KBM-7 (cell line): ENCODE data around the gene SUSD1.
"Not testable (repeated sequence)": the region's sequence is repeated elsewhere in the genome, so short reads cannot be mapped to it uniquely, and the experiment has no call there.

Experiments
- DNase-seq: peaks from one replicate; pipeline ENCODE4 v3.0.0-alpha.2; 2015
- in situ Hi-C: fragments of 300-500 bp; cut with MboI; formaldehyde crosslinking; loops from 2 replicates; pipeline ENCODE4 v1.14.3; 2020; ENCODE audit warnings: low sequenced_read_pairs, low pct_unique_long_range_greater_than_20kb, mixed read lengths

Gene SUSD1

GRCh38 chr9:112080831-112081542 is 94.1 kb downstream of the SUSD1 start:
- no peak for DNase-seq
- in situ Hi-C loops, result loop anchor here (25.0 kb wide), 3 partner anchors 281 to 631 kb away; partner anchors contain the start of gene INIP

DNA sequence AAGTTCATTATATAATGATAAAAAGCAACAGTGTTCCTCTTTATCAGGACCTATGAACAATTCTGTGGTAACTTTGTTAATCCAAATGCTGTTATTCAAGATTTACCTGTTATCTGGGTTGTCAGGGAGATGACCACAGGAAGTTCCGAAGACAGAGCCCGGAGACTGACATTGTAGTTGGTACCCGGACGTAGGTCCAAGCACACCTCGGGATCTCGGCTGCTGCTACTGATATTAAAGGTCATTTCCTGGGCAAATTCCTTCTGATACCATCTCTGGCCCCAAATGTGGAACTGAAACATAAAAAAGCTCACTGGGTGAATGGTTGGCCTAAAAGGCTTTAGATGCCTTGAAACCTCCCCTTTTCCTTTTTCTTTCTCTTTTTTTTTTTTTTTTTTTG is 96.7 kb downstream of the SUSD1 start:
- no peak for DNase-seq
- in situ Hi-C loops, result loop anchor here (25.0 kb wide), 3 partner anchors 284 to 634 kb away; partner anchors contain the start of gene INIP

- DNase-seq, result no peak
- in situ Hi-C loops, result loop anchor here (25.0 kb wide), 3 partner anchors 285 to 635 kb away; partner anchors contain the start of gene INIP
Observed at GRCh38 chr9:112076814-112077213, 98.3 kb downstream of the SUSD1 start.

- in situ Hi-C loops, result loop anchor here (25.0 kb wide), 3 partner anchors 287 to 637 kb away; partner anchors contain the start of gene INIP
- DNase-seq, result no peak
Observed at GRCh38 chr9:112075009-112075378, 100.1 kb downstream of the SUSD1 start.

DNA sequence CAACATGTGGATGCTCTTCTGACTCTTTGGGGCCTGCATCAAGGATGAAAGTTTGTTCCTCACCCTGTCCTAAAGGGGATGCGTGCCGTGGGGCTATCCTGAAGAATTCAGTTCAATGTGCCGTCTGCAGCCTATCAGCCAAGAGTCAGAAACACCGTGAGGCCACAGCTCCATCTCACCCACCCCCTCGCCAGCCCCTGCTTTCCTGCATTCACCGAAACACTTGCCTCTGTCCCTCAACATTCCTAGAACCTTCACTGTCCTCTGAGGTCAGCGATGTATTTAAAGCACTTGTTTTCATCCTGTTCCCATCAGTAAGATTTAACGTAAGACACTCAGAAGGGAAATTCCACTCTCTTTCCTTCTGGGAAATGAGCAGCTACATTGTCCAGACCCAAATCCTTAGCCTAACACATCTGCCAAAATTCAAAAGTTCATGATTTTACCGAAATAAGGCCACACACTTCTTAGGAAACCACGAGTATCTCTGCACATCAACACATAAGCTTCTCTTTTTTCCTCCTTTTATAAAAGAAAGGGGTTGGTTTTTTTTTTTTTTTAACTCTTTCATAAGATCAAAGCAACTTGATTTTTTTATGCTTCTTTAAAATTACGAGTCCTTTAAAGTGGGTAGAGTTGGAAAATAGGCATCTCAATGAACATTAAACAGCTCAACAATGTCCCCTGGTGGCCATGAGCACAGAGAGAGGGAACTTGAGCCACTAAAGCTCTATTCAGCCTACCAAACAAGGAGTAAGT is 100.7 kb downstream of the SUSD1 start:
- peak; percentile 78 for DNase-seq
- in situ Hi-C loops, result loop anchor here (25.0 kb wide), 3 partner anchors 288 to 638 kb away; partner anchors contain the start of gene INIP

- DNase-seq, in situ Hi-C loops: not testable (repeated sequence)
Observed at GRCh38 chr9:112073639-112074173, 101.4 kb downstream of the SUSD1 start.

DNA sequence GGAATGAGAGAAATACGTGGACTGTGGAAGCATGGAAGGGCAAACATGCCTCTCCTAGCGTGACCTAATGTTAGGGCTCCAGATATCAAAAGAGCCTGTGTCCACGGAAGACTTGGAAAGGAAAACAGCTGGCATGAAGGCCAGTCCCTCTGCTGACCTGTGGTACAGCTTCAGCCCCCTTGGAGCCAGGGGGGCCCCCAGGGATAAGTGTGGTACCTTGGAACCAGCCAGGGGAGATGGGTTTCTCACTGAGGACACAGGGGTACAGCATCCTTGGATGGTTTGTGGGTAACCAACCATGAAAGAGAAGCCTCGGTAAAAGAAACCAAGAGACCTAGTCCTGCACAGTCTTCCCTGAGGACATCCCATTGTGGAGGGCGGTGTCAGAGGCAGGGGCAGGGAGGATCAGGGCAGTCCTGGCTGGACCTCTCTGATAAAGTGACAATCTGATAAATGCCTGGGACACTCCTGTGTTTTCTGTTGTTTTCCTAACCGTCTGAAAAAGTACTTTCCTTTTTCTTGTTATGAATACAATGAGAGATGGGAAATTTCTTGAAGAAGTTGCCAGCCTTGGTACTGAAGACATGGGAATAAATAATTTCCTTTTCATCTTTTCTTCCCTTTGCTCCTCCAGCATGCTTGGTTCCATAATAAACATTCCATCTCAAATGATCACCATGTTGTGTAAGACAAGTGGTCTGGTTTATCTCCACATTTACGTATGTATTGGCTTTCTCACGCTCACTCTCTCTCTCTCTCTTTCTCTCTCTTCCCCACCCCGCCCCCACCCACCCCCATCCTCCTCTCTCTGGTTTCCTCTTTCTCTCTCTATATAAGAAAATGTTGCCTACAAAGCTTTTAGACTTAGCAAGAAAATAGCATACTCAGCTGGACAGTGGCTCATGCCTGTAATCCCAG is 102.1 kb downstream of the SUSD1 start:
- in situ Hi-C loops, result no loop called here
- DNase-seq, result no peak

DNA sequence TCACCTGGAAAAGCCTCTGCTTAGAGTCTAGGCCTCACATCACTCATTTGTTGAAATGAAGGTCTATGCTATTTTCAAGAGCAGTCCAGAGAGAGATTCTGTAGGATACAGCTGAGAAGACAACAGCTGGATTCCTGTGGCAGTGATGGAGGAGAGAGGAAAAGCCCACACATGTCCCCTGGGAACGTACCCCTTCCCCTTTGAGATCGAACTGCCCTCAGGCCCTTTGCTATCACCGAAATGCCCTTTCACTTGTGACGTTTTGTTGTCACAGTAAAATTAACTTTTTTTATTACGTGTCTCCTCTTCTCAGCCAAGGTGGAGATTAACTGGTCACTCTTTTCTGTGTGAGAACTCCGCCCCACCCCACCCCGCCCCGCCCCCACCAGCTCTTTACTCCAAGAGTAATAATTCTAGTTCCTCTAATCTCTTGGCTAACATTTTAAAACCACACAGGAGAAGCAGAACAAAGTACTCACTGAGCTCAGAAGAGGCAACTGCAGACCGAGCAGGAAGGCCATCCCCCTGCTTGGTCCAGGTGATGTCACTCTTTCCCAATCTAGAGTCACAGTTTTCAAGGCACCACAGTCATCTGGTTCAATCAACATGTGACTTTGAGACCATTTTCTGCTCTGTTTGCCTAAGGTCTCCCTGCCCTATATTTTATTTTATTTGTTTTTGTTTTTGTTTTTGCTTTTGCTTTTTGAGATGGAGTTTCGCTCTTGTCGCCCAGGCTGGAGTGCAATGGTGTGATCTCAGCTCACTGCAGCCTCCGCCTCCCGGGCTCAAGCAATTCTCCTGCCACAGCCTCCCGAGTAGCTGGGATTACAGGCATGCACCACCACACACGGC is 105.6 kb downstream of the SUSD1 start:
- peak; percentile 80 for DNase-seq
- in situ Hi-C loops, result no loop called here

DNA sequence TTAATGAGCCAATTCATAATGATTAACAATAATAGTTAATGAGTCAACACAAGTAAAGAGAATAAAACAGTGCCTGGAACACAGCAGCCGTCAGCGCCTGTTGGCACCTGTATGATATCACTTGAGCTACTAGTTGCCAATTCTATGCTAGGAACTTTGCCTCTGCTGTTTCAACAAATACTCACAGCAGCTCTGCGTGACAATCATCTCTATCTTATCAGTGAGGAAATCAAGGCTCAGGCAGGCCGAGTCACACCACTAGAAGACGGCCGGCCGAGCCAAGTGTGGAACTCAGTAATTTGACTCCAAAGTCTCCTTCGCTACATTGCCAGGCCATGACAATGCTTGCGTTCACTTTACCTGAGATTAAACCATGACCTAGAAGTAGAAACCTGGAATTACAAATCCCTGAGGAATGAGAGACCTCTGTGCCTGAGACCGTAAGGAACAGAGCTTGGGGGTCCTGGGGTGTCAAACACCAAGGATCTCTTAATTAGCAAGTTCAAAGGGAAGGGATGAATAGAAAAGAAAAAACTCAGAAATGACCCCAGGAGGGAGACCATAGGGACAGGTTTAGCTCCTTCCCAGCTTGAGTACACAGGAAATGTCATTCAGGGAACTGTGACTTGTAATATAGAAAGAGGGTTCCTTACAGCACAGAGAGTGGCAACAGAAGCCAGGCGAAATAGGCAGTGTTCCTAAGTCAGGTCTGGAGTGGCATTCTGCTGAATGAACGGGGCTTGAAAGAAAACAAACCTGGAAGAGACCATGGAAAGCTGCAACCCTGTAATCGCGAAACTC is 109.1 kb downstream of the SUSD1 start:
- in situ Hi-C loops, result no loop called here
- no peak for DNase-seq

DNA sequence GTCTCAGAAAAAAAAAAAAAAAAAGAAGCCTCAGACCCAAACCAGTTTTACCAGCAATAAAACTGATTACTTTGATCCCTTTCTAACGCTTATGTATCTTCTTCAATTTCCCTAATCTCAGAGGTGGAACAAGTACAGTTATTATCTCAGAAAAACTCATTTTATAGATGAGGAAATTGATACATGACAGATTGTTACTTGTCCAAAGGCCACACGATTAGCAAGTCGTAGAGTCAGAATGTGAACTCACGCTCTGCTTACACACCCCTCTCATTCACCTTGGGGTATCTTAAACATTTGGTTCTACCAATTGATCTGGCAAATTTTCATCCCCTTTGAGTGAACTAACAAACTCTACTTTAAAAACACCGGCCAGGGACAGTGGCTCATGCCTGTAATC is 110.2 kb downstream of the SUSD1 start:
- in situ Hi-C loops, result no loop called here
- DNase-seq, result no peak

DNA sequence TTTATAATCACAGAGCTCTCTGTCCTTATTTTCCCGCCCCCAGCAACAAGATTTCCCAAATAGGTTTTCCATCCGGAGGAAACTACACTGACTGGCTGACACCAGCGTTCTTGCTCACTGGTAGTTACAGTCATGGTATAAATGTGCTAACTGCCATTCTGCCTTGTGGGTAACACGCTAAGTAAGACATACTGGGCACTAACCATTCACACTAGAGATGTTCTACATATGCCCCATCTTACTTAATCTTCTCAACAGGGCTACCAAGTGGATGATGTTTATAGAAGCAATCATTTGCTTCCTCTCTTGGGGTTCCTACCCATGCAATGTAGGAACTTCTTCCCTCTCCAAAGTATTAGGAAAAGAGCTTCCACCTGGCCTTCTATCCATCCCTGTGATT is 111.5 kb downstream of the SUSD1 start:
- in situ Hi-C loops, result no loop called here
- no peak for DNase-seq

- DNase-seq, result no peak
- in situ Hi-C loops, result no loop called here
Observed at GRCh38 chr9:112063151-112063550, 111.9 kb downstream of the SUSD1 start.

DNA sequence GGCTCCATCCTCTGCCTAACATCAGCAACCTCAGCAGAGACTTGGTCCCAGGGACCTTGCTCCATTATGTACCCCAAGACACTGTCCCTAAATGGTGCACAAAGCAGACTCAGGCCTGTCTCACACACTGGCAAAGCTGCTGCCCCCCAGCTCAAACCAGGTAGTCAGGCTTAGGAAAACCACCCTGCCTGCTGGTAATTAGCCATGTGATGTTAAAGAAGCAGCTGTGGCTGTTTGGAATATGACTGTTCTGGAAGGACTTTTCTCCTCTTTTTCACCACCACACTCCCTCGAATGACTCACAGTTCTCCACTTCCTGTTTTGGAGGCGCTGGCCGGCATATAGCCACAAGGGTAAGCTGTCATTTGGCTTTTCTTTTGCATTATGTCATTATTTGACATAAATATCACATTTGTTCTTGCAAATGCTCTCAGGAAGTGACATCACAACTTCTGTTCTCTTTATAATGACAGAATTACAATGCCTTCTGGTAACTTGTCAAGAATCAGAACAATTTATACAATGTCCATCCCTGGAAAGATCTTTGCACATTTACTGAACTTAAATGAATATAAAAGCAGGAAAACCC is 113.9 kb downstream of the SUSD1 start:
- in situ Hi-C loops, result no loop called here
- peak; percentile 94 for DNase-seq

DNA sequence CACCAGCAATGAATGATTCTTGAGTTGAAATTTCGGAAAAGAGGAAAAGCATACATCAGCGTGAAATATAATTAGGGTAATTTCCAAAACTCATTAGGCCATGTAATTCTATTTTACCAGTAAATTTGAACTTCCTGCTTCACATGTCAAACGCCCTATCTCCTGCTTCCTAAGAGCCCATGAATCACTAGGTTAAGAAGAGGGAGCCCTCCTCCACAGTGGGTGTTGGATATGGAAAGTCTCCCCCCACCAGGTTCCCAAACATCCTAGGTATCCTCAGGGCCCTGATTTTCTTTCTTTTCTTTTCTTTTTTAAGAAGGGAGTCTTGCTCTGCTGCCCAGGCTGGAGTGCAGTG is 115.2 kb downstream of the SUSD1 start:
- in situ Hi-C loops, result no loop called here
- DNase-seq, result no peak

DNA sequence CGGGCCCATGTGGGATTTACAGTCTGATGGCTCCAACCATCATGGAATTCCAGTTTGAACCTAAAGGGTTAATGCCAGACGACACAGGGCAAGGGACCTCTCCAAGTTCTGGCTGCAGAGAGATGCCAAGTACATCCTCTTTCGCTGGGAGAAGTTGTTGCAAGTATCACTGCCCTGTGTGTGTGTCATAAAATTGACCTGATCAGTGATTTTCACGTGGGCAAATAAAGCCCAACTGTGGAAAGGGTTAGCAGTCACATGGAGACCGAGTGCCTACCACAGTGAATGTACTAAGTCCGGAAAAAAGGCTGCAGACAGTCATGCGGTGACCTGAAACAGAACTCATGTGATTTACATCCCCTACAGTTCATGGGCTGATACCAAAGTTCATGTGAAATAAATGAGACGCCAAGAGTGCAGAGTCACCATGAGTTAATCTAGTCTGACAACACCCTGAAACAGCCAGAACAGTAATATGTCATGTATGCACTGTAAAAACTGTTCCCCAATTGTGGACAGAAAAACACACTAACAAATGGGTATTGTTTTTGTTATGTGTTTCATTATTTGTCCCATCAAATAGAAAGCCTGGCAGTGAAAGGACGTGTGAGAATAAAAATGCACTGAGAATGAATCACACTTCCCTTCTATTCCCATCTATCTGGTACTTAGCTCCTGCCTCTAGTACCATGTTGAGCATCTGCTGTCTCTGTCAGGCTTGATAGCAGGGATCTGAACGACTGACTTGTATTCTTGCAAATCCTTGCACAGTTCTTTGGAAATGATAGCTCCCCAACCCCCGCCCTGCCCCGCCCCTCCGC is 115.7 kb downstream of the SUSD1 start:
- in situ Hi-C loops, result no loop called here

GRCh38 chr9:112056996-112057395 is 118.1 kb downstream of the SUSD1 start:
- in situ Hi-C loops, result no loop called here
- no peak for DNase-seq

More for the DNA sequence above, 115.7 kb downstream of the SUSD1 start:
- no peak for DNase-seq
